Hematopoietic multipotent progenitor cell (in vitro differentiated cells): ENCODE measurements around the gene SPATA31E1. TPM values are rescaled to one million over a fixed set of nuclear protein-coding genes. Genes with fewer than 3 reads are reported as not detected.
"Not testable (repeated sequence)": the region's sequence is repeated elsewhere in the genome, so short reads cannot be mapped to it uniquely, and the experiment has no call there.

Experiments
- DNase-seq, 3 donors: peaks; one replicate each; pipeline ENCODE4 v3.0.0-alpha.2; 2011 to 2015; ENCODE audit warnings: low read depth in 2 of 3, low spot score in 2 of 3
- total RNA-seq: library from RNA; depleted of rRNA; stranded (reverse); fragments of >200 nt; gene quantifications from one replicate; pipeline ENCODE4 v1.2.3, GENCODE V29; 2012

The SPATA31E1 gene
- total RNA-seq, 1 donor, result not detected

GRCh38 chr9:87884578-87885459, 2.1 kb downstream of the SPATA31E1 start:
- no peak for DNase-seq

DNA sequence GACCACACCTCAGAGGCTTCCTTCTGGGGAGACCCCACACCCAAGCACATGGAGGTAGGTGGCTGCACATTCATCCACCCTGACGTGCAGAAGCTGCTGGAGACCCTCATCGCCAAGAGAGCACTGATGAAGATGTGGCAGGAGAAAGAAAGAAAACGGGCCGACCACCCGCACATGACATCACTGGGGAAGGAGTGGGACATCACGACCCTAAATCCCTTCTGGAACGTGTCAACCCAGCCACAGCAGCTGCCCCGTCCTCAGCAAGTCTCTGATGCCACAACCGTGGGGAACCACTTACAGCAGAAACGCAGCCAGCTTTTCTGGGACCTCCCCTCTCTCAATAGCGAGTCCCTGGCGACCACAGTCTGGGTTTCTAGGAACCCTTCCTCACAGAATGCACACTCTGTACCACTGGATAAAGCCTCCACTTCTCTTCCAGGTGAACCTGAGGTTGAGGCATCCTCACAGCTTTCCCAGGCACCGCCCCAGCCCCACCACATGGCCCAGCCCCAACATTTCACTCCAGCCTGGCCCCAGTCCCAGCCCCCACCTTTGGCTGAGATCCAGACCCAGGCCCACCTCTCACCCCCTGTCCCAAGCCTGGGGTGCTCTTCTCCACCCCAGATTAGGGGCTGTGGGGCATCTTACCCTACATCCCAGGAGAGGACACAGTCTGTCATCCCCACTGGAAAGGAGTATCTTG, 3.0 kb downstream of the SPATA31E1 start:
- DNase-seq, result no peak

- no peak for DNase-seq
Measured at GRCh38 chr9:87886210-87886932, 3.7 kb downstream of the SPATA31E1 start.

DNA sequence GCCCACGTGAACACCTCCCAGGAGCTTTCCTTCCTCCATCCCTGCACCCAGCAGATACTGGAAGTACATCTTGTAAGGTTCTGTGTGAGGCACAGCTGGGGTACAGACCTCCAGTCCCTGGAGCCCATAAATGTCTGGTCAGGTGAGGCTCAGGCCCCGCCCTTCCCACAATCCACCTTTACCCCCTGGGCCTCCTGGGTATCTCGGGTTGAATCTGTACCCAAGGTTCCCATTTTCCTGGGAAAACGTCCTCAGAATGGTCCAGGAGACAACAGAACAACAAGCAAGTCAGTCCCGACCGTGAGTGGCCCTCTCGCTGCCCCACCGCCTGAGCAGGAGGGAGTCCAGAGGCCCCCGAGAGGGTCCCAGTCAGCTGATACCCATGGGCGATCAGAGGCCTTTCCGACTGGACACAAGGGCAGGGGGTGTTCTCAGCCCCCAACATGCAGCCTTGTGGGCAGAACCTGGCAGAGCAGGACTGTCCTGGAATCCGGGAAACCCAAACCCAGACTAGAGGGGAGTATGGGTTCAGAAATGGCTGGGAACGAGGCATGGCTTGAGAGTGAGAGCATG, 4.3 kb downstream of the SPATA31E1 start:
- no peak for DNase-seq

- no peak for DNase-seq
Measured at GRCh38 chr9:87887661-87888480, 5.2 kb downstream of the SPATA31E1 start.

DNA sequence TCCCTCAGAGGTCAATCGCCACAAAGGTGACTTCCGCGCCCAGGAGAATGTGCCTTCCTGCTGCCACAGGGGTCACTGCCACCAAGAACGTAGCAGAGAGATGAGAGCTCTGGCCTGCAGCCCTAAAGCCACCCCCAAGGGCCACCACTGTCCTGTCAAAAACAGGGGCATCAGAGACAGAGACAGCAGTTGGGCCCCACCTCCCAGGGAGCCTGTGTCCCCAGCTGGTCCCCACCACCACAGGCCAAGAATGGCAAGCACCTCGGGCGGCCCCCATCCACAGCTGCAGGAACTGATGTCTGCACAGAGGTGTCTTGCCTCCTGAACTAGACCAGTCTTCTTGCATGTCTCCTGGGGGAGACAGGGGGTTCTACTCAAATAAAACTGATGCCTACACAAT, 5.8 kb downstream of the SPATA31E1 start:
- no peak for DNase-seq

DNA sequence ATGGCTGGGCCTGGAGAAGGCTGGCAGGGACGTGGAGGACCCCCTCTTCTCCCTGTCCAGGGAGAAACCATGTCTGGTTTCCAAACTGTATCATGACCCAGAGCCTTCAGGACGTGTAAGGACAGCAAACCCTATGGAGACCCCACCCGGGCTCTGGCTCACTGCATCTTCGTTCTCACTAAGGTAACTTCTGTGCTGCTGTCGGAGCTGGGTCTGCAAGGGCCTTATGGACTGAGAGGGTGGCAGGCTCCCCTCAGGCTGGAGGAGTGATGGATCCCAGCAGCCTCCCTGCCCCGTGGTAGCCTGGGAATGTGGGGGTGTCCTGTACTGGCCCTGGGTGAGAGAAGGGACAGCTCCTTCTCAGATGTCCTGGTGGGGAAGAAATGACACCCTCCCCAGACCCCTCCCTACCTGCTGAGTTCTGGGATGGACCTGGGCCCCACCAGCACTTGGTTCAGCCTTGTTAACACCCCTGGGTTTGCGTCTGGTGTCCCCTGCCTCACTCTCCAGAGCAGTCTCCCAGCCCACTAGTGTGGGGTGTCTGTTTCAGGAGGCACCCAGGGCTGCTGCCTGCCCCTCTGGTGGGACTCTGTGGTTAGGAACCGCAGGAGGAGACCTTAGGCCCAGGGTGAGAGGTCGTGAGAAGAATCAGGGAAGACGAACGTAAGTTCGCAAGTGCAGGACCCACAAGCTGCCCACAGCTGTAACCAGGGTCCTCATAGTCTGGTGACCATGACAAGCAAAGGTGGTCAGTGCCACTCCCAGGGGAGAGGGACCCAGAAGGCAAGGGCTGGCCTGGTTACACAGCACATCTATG, 6.6 kb downstream of the SPATA31E1 start:
- DNase-seq, result no peak

DNA sequence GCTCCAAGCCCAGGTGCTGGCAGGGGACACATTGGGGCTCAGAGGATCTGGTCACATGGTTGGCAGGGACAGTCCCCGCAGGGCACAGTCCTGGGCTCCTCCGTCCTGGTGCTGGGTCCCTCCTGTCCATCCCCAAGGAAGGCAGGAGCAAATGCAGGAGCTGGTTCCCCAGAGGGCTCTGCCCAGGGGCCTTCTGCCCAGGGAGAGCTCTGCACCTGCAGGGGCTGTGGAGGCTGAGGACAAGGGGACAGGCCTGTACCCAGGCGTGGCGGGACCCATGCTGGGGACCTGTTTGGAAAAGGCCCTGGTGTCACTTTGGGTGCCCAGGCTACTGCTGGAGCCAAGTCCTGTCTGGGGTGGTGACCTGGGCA, 7.2 kb downstream of the SPATA31E1 start:
- DNase-seq, result no peak

DNA sequence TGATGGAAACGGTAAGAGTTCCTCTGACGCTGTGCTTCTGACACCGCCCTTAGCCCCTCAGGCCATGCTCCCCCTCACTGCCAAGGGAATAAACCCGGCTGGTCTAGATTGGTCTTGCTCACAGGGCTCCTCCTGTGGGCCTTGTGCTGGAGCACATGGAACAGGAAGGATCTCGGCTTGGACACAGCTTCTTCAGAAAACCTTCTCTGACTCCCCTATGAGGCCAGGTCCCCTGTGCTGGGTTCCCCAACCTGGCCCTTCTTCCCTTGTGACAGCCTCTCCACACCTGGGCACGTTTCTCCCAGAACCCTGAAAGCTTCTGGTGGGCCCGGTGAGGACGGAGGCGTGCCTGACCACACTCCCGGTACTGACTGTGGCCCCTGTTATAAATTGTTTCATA, 8.2 kb downstream of the SPATA31E1 start:
- no peak for DNase-seq

DNA sequence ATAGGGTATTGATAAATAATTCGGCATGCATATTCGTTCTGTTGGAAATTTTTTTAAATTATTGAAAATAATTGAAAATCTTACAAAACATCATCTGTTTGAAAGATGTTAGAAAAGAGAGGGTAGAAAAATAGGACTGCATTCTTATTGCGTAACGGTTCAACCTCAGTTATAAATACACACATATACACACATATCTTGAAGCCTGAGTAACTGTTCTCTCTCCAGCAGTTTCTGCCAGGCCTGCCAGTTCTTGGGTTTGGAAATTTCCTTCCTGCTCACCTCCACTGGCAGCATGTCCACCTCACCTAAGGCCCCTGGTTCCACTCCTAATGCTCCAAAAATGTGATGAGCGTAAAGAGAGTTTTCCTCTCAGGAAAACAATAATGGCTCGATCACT, 9.1 kb downstream of the SPATA31E1 start:
- DNase-seq, result no peak

- DNase-seq, result no peak
Measured at GRCh38 chr9:87892956-87893355, 10.3 kb downstream of the SPATA31E1 start.

- DNase-seq, result no peak
Measured at GRCh38 chr9:87894998-87895625, 12.4 kb downstream of the SPATA31E1 start.

- no peak for DNase-seq
Measured at GRCh38 chr9:87896891-87897290, 14.2 kb downstream of the SPATA31E1 start.

- no peak for DNase-seq
Measured at GRCh38 chr9:87898151-87898550, 15.5 kb downstream of the SPATA31E1 start.

GRCh38 chr9:87902371-87902770, 19.7 kb downstream of the SPATA31E1 start:
- not testable (repeated sequence) for DNase-seq

- DNase-seq, result no peak
Measured at GRCh38 chr9:87909310-87910041, 26.8 kb downstream of the SPATA31E1 start.

GRCh38 chr9:87910821-87911220, 28.1 kb downstream of the SPATA31E1 start:
- no peak for DNase-seq

- DNase-seq, result not testable (repeated sequence)
Measured at GRCh38 chr9:87917662-87918061, 35.0 kb downstream of the SPATA31E1 start, which contains the start of gene SPATA31C1. Gene SPATA31C1 (plus strand): TSS chr9:87917962.
